Colon (tissue), 2 donors: Measurements from ENCODE around the gene TREML4.

Source experiments
- FAIRE-seq: peaks from 2 replicates; lab custom pipeline; 2012; peaks lifted over from hg19 to GRCh38; lab: Jason Lieb, UNC
- donor health status: control.
- donor health status: control.

TREML4 gene

GRCh38 chr6:41288030-41288753 lies 60.0 kb downstream of the TREML4 start:
- no peak for FAIRE-seq
